Mesothelial cell of epicardium (in vitro differentiated cells): Measurements from ENCODE around the gene PLCB4. TPM values are rescaled to one million over a fixed set of nuclear protein-coding genes. Genes with fewer than 3 reads are reported as not detected.

Source experiments
- DNase-seq, 2 experiments: peaks; one replicate each; pipeline ENCODE4 v3.0.0; 2021; ENCODE audit warnings: low spot score in 2 of 2; ENCODE audit not compliant: unreplicated experiment in 2 of 2
- H3K27ac Mint-ChIP-seq: 2 replicates; pipeline ENCODE4 v1.8.0; 2021; ENCODE audit warnings: mixed read lengths
- H3K27me3 Mint-ChIP-seq: 2 replicates; pipeline ENCODE4 v1.8.0; 2021; ENCODE audit warnings: low read depth, mixed read lengths
- H3K36me3 Mint-ChIP-seq: 2 replicates; pipeline ENCODE4 v1.8.0; 2021; ENCODE audit warnings: mixed read lengths
- H3K4me1 Mint-ChIP-seq: 2 replicates; pipeline ENCODE4 v1.8.0; 2021; ENCODE audit warnings: mixed read lengths
- H3K4me3 Mint-ChIP-seq: 2 replicates; pipeline ENCODE4 v1.8.0; 2021; ENCODE audit warnings: mild to moderate bottlenecking, moderate library complexity, mixed read lengths
- H3K9me3 Mint-ChIP-seq: 2 replicates; pipeline ENCODE4 v1.8.0; 2021; ENCODE audit warnings: mixed read lengths
- CTCF ChIP-seq: fragments of 200-600 bp; sonication (generic); IDR thresholded peaks from one replicate; pipeline ENCODE4 v1.5.0; 2021; ENCODE audit warnings: antibody characterized with exemption; ENCODE audit not compliant: unreplicated experiment
- total RNA-seq: library from RNA; stranded (reverse); gene quantifications from 3 replicates; pipeline ENCODE4 v1.2.1, GENCODE V29; 2021

Gene PLCB4
- total RNA-seq, 1 donor from 2014 or later, result 14.0 TPM

- no peak for TF ChIP-seq CTCF
- Mint-ChIP-seq H3K4me3 (no peak overlapping the region), H3K27ac (no peak overlapping the region)
These were observed 72.2 kb downstream of the PLCB4 start for GRCh38 chr20:9141070-9141469.

GRCh38 chr20:9141921-9142320, 73.0 kb downstream of the PLCB4 start:
- Mint-ChIP-seq H3K36me3 (no peaks in the 10 kb centered on the region), H3K27me3 (no peaks in the 10 kb centered on the region), H3K4me1 (peaks cover 8% of the 10 kb centered on the region), H3K27ac (no peak overlapping the region), H3K9me3 (peaks cover 15% of the 10 kb centered on the region), H3K4me3 (no peak overlapping the region)
- DNase-seq, result no peak
- TF ChIP-seq CTCF, result no peak

More at GRCh38 chr20:9141070-9141469, 72.2 kb downstream of the PLCB4 start:
- Mint-ChIP-seq H3K4me1 (peaks cover 8% of the 10 kb centered on the region), H3K27me3 (no peaks in the 10 kb centered on the region), H3K36me3 (no peaks in the 10 kb centered on the region), H3K9me3 (peaks cover 9% of the 10 kb centered on the region)
- DNase-seq, result no peak

GRCh38 chr20:9142809-9143208, 73.9 kb downstream of the PLCB4 start:
- H3K4me1 Mint-ChIP-seq, result peaks cover 8% of the 10 kb centered on the region
- DNase-seq, result no peak
- peaks cover 15% of the 10 kb centered on the region for H3K9me3 Mint-ChIP-seq
- no peaks in the 10 kb centered on the region for H3K27me3 Mint-ChIP-seq
- no peaks in the 10 kb centered on the region for H3K36me3 Mint-ChIP-seq
- no peak overlapping the region for H3K4me3 Mint-ChIP-seq
- no peak for TF ChIP-seq CTCF
- no peak overlapping the region for H3K27ac Mint-ChIP-seq

GRCh38 chr20:9143926-9144325, 75.0 kb downstream of the PLCB4 start:
- Mint-ChIP-seq H3K4me1 (peaks cover 8% of the 10 kb centered on the region), H3K4me3 (no peak overlapping the region), H3K27me3 (no peaks in the 10 kb centered on the region), H3K36me3 (no peaks in the 10 kb centered on the region), H3K27ac (no peak overlapping the region), H3K9me3 (peaks cover 15% of the 10 kb centered on the region)
- no peak for DNase-seq
- TF ChIP-seq CTCF, result no peak

GRCh38 chr20:9144643-9145042, 75.8 kb downstream of the PLCB4 start:
- peaks cover 10% of the 10 kb centered on the region for H3K9me3 Mint-ChIP-seq
- H3K4me3 Mint-ChIP-seq, result no peak overlapping the region
- no peak for TF ChIP-seq CTCF
- no peak overlapping the region for H3K27ac Mint-ChIP-seq
- H3K4me1 Mint-ChIP-seq, result peaks cover 8% of the 10 kb centered on the region
- no peaks in the 10 kb centered on the region for H3K36me3 Mint-ChIP-seq
- no peak for DNase-seq
- H3K27me3 Mint-ChIP-seq, result no peaks in the 10 kb centered on the region

GRCh38 chr20:9145142-9145541, 76.3 kb downstream of the PLCB4 start:
- Mint-ChIP-seq H3K4me3 (no peak overlapping the region), H3K36me3 (no peaks in the 10 kb centered on the region), H3K9me3 (peaks cover 10% of the 10 kb centered on the region), H3K27me3 (no peaks in the 10 kb centered on the region), H3K27ac (no peak overlapping the region), H3K4me1 (peaks cover 5% of the 10 kb centered on the region)
- DNase-seq, result no peak
- TF ChIP-seq CTCF, result no peak
